Measurements from ENCODE around the gene CHN2.

CHN2 gene

GRCh38 chr7:29422829-29423228 is 228.3 kb downstream of the CHN2 start:
- intact Hi-C loops (cut with DNase I; ENCODE audit: low total_unique reads) = no loop called here
- Histone ChIP-seq H3K36me3 (no peaks in the 10 kb centered on the region), H3K9me3 (no peaks in the 10 kb centered on the region), H3K4me3 (no peak overlapping the region), H3K27me3 (no peaks in the 10 kb centered on the region), H3K27ac (no peak overlapping the region), H3K4me1 (no peaks in the 10 kb centered on the region)
- DNase-seq = no peak
- no peak for TF ChIP-seq CTCF (IDR thresholded peaks at IDR 0.05)

- Histone ChIP-seq H3K9me3 (no peaks in the 10 kb centered on the region), H3K4me1 (no peaks in the 10 kb centered on the region), H3K27me3 (no peaks in the 10 kb centered on the region), H3K36me3 (no peaks in the 10 kb centered on the region), H3K27ac (no peak overlapping the region), H3K4me3 (no peak overlapping the region)
- TF ChIP-seq CTCF (IDR thresholded peaks at IDR 0.05) = no peak
- DNase-seq = no peak
- intact Hi-C loops (cut with DNase I; ENCODE audit: low total_unique reads) = no loop called here
Measured at GRCh38 chr7:29424295-29424983, 229.9 kb downstream of the CHN2 start.

GRCh38 chr7:29424984-29425309 is 230.4 kb downstream of the CHN2 start:
- H3K27ac ChIP-seq = no peak overlapping the region
- intact Hi-C loops (cut with DNase I; ENCODE audit: low total_unique reads) = no loop called here

GRCh38 chr7:29426587-29426986 is 232.0 kb downstream of the CHN2 start:
- Histone ChIP-seq H3K27me3 (no peaks in the 10 kb centered on the region), H3K9me3 (no peaks in the 10 kb centered on the region), H3K4me3 (no peak overlapping the region), H3K4me1 (no peaks in the 10 kb centered on the region), H3K27ac (no peak overlapping the region), H3K36me3 (no peaks in the 10 kb centered on the region)
- no peak for TF ChIP-seq CTCF (IDR thresholded peaks at IDR 0.05)
- DNase-seq = no peak
- intact Hi-C loops (cut with DNase I; ENCODE audit: low total_unique reads) = no loop called here

More at GRCh38 chr7:29424984-29425309, 230.4 kb downstream of the CHN2 start:
- no peak for TF ChIP-seq CTCF (IDR thresholded peaks at IDR 0.05)
- Histone ChIP-seq H3K4me3 (no peak overlapping the region), H3K36me3 (no peaks in the 10 kb centered on the region), H3K27me3 (no peaks in the 10 kb centered on the region), H3K4me1 (no peaks in the 10 kb centered on the region), H3K9me3 (no peaks in the 10 kb centered on the region)
- no peak for DNase-seq

GRCh38 chr7:29429401-29429800 is 234.8 kb downstream of the CHN2 start:
- no peak for TF ChIP-seq CTCF (IDR thresholded peaks at IDR 0.05)
- intact Hi-C loops (cut with DNase I; ENCODE audit: low total_unique reads) = no loop called here

More at GRCh38 chr7:29429401-29429800, 234.8 kb downstream of the CHN2 start:
- H3K36me3 ChIP-seq = no peaks in the 10 kb centered on the region
- no peak overlapping the region for H3K4me3 ChIP-seq
- no peaks in the 10 kb centered on the region for H3K9me3 ChIP-seq
- H3K27ac ChIP-seq = no peak overlapping the region
- no peak for DNase-seq
- no peaks in the 10 kb centered on the region for H3K27me3 ChIP-seq
- H3K4me1 ChIP-seq = no peaks in the 10 kb centered on the region

Data from tibial artery (tissue), 4 donors.